ENCODE results near the gene RCN1.

The RCN1 gene

GRCh38 chr11:32138902-32139301 lies 48.0 kb downstream of the RCN1 start:
- in situ Hi-C loops (cut with HindIII; ENCODE audit: low pct_ligation_motif_present, low pct_unique_long_range_greater_than_20kb, low sequenced_read_pairs) = no loop called here
- DNase-seq = no peak

DNA sequence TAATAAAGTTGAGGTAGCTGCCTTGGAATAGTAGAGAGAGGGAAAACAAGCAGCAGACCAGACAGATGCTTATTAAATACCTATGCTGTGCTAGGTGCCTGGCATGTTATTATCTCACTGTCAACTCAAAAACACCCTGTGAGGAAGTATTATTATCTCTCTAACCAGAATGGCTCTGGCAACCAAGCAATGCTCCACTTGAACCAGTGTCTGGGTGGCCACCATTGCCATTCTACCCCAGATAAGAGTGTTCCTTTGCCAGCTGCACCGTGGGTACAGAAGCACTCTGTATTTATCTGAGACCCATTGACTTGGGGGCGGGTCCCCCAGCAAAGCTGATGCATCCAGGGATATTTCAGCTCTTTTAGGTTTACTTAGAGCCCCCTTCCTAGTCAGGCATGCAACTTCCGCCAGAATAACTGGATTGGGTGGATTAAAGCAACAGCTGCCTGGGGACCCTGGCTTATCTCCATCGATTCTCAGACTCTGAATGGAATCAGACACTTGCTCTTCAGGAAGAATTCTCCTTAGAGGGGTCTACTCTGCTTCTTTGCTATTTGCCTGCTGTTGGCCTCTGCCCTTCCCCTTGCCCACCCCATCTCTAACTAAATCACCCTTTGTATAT lies 49.1 kb downstream of the RCN1 start:
- no peak for DNase-seq
- in situ Hi-C loops (cut with HindIII; ENCODE audit: low pct_ligation_motif_present, low pct_unique_long_range_greater_than_20kb, low sequenced_read_pairs) = no loop called here

DNA sequence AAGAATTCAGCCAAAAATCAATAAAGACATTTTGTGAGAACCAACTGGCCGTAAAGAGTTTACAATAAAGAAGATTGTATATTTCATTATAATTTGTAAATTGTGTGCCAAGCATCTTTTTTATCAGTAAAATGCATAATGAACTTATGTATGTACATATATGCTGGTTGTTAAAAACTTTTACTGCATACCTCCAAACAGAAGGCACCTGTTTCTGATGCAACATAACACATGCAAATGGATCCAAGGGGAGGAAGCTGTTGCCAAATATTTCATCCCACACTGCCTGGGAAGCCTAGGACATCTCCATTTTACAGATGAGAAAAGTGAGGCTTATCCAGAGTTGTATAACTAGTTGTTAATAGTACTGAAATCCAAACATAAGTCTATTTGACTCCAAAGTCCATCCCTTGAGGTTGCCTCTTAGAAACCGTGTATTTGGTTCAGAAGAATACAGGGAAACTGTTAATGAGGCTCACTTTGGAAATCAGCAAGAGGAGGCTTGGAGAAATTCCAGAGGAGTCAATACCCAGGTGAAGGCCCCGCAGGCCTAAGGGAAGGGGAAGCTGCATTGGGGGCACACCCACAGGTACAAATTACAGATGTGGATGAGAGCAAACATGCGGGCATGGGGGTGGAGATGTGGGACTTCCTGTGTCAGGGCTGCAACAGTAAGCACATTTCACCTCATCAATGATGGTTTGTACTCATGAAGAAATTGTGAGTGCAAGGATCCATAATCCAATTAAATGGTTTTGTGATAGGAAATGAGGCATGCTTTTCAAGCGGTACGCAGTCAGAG lies 51.1 kb downstream of the RCN1 start:
- no peak for DNase-seq
- in situ Hi-C loops (cut with HindIII; ENCODE audit: low pct_ligation_motif_present, low pct_unique_long_range_greater_than_20kb, low sequenced_read_pairs) = no loop called here

GRCh38 chr11:32143378-32143777 lies 52.5 kb downstream of the RCN1 start:
- in situ Hi-C loops (cut with HindIII; ENCODE audit: low pct_ligation_motif_present, low pct_unique_long_range_greater_than_20kb, low sequenced_read_pairs) = no loop called here

DNA sequence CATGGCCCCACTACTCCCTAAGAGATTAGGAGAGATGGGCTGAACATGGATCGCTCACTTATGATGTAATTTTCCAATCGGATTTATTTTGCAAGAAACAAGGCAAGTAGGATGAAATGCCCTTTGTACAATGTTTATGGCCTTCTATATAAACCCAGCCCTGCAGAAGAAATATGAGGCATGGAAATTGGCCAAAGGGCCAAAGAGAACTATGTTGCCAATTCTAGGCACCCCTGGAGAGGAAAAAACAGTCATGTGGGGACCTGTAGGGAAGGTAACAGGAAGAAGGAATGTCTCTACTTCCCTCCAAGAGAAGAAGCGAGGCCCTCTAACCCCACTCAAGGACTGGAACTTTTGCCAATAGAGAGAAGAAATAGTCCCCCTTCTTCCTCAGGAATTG lies 54.4 kb downstream of the RCN1 start:
- in situ Hi-C loops (cut with HindIII; ENCODE audit: low pct_ligation_motif_present, low pct_unique_long_range_greater_than_20kb, low sequenced_read_pairs) = no loop called here
- no peak for DNase-seq

More at GRCh38 chr11:32143378-32143777, 52.5 kb downstream of the RCN1 start:
- DNase-seq = no peak

DNA sequence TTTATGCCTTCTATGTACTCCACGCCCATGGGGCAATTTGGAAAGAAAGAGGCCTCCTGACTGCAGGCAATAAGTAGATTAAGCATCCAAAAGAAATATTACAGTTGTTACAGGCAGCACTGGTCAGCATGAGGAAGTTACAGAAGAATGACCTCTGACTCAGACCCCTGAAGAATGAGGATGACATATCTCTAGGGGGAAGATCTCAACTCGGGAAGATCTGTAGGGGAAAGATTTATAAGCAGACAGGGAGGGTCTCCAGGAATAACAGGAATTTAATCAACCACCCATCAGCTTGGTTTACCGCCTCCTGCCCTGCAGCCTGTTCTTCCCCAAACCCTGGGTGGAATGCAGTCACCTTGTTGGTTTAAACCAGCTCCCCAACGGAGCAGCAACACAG lies 58.0 kb downstream of the RCN1 start:
- in situ Hi-C loops (cut with HindIII; ENCODE audit: low pct_ligation_motif_present, low pct_unique_long_range_greater_than_20kb, low sequenced_read_pairs) = no loop called here
- DNase-seq = no peak

DNA sequence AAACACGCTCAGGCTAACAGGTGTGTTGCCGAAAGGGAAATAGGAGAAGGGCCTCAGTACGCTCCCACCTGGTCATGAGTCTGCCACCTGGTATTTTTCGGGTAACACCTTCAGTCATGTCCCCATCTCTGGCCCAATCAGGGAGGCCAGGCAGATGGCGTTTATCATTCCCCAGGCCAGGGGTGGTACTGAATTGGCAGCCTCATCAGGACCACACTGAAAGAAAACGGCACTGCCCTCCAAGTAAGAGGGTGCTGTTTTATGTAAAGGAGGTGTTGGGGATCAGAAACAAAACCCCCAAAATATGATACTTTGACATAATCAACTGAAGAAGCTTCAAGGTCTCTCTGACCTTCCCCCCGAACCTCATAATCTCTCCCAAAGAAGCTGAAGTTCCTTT lies 58.9 kb downstream of the RCN1 start:
- no peak for DNase-seq
- in situ Hi-C loops (cut with HindIII; ENCODE audit: low pct_ligation_motif_present, low pct_unique_long_range_greater_than_20kb, low sequenced_read_pairs) = loop anchor here (25.0 kb wide), 1 partner anchor 87 kb away; no protein-coding TSS in a partner anchor

DNA sequence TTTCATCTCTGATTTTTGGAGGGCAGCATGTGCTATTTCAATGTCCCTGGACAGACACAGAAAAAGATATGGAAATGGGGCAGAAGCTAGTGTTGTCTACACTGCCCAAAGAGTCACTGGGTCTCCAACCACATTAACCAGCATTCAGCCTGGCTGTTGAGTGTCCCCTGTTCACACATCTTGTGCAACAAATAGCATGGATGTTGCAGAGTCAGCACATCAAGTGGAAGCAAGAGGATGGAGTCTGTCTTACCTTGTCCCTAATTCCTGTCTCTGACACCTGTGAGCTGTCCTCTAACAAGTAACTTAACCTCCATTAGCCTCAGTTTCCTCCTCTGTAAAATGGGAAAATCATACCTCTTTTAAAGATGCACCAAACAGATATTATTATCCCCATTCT lies 60.2 kb downstream of the RCN1 start:
- DNase-seq = no peak
- in situ Hi-C loops (cut with HindIII; ENCODE audit: low pct_ligation_motif_present, low pct_unique_long_range_greater_than_20kb, low sequenced_read_pairs) = loop anchor here (25.0 kb wide), 1 partner anchor 89 kb away; no protein-coding TSS in a partner anchor

GRCh38 chr11:32152216-32152615 lies 61.3 kb downstream of the RCN1 start:
- no peak for DNase-seq
- in situ Hi-C loops (cut with HindIII; ENCODE audit: low pct_ligation_motif_present, low pct_unique_long_range_greater_than_20kb, low sequenced_read_pairs) = loop anchor here (25.0 kb wide), 1 partner anchor 90 kb away; no protein-coding TSS in a partner anchor

DNA sequence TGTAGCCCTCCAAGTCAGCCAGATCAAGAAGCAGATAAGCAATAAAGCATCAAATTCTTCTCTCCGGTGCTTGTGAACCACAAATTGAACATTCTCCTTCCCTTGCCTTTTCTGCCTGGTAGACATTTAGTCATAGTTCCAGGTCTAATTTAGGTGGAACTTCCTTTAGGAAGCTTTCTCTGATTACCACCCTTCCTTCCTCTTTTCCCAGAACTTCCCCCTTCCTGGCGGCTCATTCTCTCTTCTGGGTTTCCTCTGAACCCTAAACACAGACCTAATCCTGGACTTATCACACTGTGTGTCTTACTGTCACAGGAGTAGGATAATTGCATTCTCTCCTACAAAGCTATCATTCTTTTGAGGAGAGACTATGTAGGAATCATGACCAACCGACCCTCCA lies 61.9 kb downstream of the RCN1 start:
- in situ Hi-C loops (cut with HindIII; ENCODE audit: low pct_ligation_motif_present, low pct_unique_long_range_greater_than_20kb, low sequenced_read_pairs) = loop anchor here (25.0 kb wide), 1 partner anchor 91 kb away; no protein-coding TSS in a partner anchor

DNA sequence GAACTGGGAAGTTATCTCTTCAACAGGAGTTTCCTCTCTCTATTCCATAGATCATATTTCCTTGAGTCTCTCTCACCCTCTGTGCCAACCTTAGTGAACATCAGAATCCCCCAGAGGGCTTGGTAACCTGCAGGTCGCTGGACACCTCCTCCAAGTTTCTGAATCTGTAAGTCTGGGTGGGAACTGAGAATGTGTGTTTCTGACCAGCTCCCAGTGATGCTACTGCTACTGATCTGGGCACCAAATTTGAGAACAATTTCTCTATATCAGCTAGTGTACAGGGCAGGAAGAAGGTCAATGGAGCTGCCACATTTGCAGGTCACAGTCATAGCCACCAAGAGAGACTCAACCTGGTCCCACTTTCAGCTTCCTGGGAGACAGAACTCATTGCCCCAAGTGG lies 62.9 kb downstream of the RCN1 start:
- no peak for DNase-seq
- in situ Hi-C loops (cut with HindIII; ENCODE audit: low pct_ligation_motif_present, low pct_unique_long_range_greater_than_20kb, low sequenced_read_pairs) = loop anchor here (25.0 kb wide), 1 partner anchor 91 kb away; no protein-coding TSS in a partner anchor

More for the DNA sequence above, 61.9 kb downstream of the RCN1 start:
- no peak for DNase-seq

GRCh38 chr11:32154275-32154674 lies 63.4 kb downstream of the RCN1 start:
- DNase-seq = peak; percentile 34
- in situ Hi-C loops (cut with HindIII; ENCODE audit: low pct_ligation_motif_present, low pct_unique_long_range_greater_than_20kb, low sequenced_read_pairs) = loop anchor here (25.0 kb wide), 1 partner anchor 92 kb away; no protein-coding TSS in a partner anchor
